GM21619 (cell line): ENCODE results near the gene ANAPC1.
A peak's percentile ranks its signal among the peaks of the same experiment; 100 is the strongest.
"Not testable (repeated sequence)": the region's sequence is repeated elsewhere in the genome, so short reads cannot be mapped to it uniquely, and the experiment has no call there.

ENCODE experiments used
- ATAC-seq: cut with Tn5 transposase; IDR thresholded peaks from one replicate; pipeline ENCODE4 v1.9.1; 2021; ENCODE audit not compliant: unreplicated experiment

ANAPC1 gene

DNA sequence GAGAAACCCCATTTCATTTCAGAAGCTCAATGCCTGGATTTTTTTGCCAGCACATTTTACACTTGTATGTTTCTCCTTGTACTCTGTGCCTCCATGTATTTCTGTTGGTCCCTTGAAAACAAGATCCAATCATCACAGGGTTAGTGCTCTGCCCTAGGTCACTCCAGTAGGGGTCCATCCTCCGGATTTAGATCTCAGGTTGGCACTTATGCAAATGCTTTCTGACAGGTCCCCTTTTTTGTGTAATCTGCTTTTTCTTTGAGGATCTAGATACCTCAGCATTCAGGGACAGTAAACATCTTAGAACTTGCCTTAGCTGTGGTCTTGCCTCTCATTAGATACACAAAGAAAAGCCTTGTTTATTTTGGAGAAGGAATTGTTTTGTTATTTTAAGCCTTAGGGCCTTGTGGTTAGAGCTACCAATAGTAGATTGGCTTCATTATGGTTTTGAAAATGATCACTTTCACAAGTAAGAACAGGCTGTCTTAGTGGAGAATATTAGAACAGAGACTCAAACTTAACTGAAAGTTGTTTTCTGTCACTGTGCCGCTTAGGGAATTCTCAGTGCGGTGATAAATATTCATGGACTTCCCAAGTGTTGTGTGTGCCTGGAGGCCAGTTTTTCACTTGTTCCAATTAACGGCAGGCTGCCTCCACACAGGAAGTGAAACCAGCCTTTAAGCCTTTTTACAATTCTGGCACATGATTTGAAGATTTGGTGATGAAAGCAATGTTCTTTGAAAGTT lies 22.2 kb upstream of the ANAPC1 start:
- ATAC-seq, result peak; percentile 59

GRCh38 chr2:111905475-111905869 lies 21.5 kb upstream of the ANAPC1 start:
- ATAC-seq, result not testable (repeated sequence)

GRCh38 chr2:111904726-111905474 lies 20.9 kb upstream of the ANAPC1 start:
- ATAC-seq, result no peak

DNA sequence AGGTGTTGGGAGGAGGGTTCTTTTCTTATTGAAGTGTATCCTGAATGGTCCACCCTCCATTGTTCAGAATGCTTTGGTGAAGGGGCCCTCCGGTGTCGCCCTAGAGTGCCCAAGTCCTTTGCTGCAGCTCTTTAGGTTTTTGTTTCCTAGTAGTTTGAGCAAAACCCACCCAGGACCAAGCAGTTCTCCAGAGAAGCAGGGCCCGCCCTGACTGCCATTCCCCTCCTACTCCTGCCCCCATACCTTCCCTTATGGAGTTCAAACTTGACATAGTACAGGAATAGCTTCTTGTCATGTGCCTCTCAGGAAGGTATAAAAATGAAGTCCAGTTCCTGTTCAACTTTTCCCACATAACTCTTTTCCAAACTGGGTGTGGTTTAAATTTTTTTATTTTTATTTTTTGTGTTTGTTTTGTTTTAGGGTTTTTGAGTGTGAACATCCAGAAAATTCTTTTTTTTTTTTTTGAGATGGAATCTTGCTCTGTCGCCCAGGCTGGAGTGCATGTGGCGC lies 20.0 kb upstream of the ANAPC1 start:
- ATAC-seq, result no peak

DNA sequence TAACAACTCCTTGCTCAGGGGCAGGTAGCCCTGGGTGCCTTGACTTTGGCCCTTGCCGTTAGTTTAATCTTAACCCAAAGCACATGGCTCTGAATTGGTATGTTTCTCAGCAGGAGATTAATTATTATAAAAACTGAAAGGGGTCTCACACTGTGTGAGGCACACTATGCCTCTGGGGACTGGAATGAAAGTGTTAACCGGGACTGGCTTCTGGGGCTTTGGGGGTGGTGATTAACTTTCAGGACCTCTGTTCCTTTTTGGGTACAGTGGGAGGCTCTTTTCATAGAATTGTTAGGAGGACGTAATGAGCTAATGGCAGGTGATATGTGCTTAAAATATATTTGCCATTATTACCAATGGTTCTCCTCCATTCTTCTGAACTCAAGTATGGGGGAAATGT lies 19.5 kb upstream of the ANAPC1 start:
- no peak for ATAC-seq

- ATAC-seq, result no peak
Observed at GRCh38 chr2:111900859-111901258, 16.9 kb upstream of the ANAPC1 start.

GRCh38 chr2:111898703-111899514 lies 14.9 kb upstream of the ANAPC1 start:
- ATAC-seq, result peak; percentile 9

DNA sequence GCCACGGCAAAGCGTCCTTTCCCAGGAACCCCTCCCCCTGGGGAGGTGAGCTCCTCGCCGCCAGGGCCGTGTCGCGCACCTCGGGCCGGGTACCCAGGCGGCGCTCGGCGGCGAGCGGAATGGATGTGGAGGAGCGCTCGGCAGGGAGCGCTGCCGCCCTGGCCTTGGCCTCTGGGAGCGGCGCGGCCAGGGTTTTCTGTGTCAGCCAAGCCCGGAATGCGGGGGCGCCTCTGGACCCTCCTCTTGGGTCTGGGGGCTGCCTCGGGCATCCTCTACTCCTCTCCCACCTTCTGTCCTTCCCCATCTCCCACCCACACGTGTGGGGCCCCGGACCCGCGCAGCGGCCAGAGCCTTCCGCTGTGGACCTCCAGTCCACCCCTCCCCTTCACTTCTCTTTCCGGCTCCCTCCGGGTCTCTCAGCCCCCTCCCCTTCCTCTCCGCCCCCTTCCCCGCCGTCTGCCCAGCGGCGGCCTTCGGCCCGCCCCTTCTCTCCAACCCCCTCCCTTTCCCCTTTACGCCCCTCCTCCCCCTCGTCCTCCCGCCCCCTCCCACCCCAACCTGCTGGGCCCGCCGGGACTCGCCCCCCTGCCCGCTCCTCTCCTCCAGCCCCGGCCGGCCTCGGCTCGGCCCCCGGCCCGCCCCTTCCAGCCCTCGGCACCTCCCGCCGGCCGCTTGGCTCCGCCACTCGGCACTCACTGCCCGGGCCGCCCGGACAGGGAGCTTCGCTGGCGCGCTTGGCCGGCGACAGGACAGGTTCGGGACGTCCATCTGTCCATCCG lies 14.1 kb upstream of the ANAPC1 start, which contains the start of gene MERTK:
Gene MERTK, plus strand, starts transcription at position 684 of the 779 bp plus-strand sequence. CDS start 129 bp downstream, outside the sequence.
- ATAC-seq, result peak; percentile 64

- peak; percentile 29 for ATAC-seq
Observed at GRCh38 chr2:111897630-111897923, 13.6 kb upstream of the ANAPC1 start.

DNA sequence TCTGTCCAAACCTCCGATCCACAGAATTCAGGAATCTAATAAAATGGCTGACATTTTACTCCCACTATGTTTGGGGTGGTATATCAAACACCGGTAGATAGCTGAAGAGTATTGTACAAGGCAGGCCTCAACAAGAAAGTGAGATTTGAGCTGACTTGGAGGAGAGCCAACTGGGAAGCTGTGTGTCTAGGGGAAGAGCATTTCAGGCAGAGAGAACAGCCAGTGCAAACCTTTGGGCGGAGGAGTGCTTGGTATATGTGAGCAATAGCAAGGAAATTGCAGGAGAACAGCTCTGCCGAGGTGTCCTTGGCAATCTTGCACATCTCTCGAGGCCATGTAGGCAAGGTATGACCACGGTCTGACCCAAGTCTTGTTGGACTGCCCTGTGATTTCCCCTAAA lies 12.6 kb upstream of the ANAPC1 start:
- no peak for ATAC-seq

- ATAC-seq, result no peak
Observed at GRCh38 chr2:111896024-111896423, 12.0 kb upstream of the ANAPC1 start.

DNA sequence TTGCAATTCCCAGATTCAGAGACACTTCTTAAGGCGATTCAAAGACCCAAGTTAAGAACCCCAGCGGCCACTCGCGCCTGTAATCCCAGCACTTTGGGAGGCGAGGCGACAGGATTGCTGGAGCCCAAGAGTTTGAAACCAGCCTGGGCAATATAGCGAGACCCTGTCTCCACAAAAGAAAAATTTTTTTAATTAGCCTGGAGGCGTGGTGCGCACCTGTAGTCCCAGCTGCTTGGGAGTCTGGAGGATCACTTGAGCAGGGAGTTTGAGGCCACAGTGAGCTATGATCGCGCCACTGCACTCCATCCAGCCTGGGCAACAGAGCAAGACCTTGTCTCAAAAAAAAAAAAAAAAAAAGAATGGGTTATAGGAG lies 585 bp upstream of the ANAPC1 start:
- ATAC-seq, result no peak

DNA sequence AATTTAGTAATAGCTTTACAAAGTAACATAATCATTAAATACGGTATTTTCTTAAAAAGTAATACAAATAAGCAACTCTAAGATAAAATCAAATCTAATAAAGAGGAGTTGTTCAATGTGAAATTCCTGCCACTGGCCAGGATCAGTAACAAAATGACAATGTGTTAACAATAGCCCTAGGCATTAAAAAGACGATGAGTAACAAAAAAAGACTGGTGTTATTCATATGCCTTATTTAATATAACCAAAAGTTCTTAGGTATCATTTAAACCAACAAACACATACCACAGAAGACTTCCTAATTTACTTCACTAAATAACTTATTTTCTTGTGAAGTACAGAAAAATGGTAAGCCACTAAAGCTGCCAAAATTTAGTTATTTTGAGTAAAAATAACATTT lies 11.2 kb downstream of the ANAPC1 start:
- ATAC-seq, result not testable (repeated sequence)

DNA sequence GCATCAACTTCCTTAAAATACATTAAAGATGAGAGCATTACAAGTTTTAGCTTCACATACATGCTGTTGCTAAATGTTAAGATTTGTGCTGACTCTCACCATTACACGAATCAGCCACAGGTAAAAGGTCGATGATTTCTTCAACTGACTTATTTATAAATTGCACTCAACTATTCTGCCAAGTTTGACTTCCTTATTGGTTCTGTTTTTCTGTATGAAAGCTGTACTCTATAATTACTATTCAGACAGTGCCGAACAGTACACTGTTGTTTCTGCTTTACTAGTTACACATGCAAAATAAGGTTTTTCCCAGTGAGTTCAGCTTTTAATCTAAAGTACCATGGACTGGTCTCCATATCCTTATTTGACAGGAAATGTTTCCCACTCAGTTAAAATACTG lies 18.9 kb downstream of the ANAPC1 start:
- not testable (repeated sequence) for ATAC-seq

DNA sequence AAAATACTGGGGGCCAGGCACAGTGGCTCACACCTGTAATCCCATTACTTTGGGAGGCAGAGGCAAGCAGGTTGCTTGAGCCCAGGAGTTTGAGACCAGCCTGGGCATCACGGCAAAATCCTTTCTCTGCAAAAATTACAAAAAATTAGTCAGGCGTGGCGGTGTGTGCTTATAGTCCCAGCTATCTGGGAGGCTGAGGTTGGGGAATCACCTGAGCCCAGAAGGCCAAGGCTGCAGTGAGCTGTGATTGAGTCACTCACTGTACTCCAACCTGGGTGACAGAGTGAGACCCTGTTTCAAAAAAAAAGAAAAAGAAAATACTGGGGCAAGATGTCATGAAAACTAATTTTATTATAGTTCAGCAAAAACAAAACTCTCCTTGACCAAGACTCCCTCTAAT lies 24.0 kb downstream of the ANAPC1 start:
- ATAC-seq, result not testable (repeated sequence)

DNA sequence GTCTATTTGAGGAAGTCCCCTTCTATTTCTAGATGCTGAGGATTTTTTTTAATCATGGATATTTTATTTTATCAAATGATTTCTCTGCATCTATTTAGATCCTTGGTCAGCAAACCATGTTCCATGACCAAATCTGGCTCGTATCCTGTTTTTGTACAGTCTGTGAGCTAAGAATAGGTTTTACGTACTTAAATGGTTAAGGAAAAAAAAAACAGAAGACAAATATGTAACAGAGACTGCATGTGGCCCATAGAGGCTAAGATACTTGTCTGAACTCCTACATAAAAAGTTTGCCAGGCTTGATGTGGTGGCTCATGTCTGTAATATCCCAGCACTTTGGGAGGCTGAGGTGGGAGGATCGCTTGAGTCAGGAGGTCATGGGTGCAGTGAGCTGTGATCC lies 31.4 kb downstream of the ANAPC1 start:
- not testable (repeated sequence) for ATAC-seq

GRCh38 chr2:111850646-111851045 lies 33.3 kb downstream of the ANAPC1 start:
- ATAC-seq, result not testable (repeated sequence)

DNA sequence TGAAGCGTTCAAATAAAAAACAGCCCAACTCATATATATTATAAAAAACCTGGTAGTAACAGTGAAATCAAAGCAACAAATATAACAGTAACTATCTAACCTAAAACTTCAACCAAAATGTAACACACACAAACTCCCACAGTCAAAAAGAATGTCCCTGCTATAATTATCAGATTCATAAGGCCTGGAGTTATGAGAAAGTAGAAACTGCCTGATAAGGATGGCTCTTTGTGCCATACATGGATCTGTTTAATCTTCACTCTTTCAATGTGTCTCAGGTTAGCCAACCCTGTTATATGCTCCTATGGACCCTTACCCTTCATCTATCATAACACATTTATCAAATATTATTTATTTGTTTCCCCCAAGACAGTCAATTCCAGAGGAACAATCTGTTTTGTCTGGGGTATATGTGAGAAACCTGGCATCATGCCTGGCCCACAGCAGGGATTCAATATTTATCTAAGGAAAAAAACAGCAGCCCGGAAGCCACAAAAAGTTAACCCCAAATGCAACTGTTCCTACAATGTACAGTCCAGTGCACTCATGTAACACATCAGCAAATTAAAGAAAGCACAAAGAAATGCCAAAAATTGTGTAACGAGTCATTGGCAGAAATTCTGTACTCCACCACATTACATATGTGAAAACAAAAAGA lies 44.2 kb downstream of the ANAPC1 start:
- ATAC-seq, result not testable (repeated sequence)

GRCh38 chr2:111838992-111839391 lies 45.0 kb downstream of the ANAPC1 start:
- not testable (repeated sequence) for ATAC-seq

GRCh38 chr2:111834221-111834620 lies 49.8 kb downstream of the ANAPC1 start:
- not testable (repeated sequence) for ATAC-seq
